Mucosa of stomach (tissue), 1 donor: ENCODE measurements around the gene MROH8.
"Not testable (repeated sequence)": the region's sequence is repeated elsewhere in the genome, so short reads cannot be mapped to it uniquely, and the experiment has no call there.

Experiments
- H3K27me3 ChIP-seq: one replicate; pipeline ENCODE4 v1.7.0; 2013; ENCODE audit warnings: mild to moderate bottlenecking, low read length; ENCODE audit not compliant: control insufficient read depth, insufficient read depth
- H3K36me3 ChIP-seq: one replicate; pipeline ENCODE4 v1.7.0; 2013; ENCODE audit warnings: low read length; ENCODE audit not compliant: control insufficient read depth, insufficient read depth
- H3K4me1 ChIP-seq: one replicate; pipeline ENCODE4 v1.7.0; 2013; ENCODE audit warnings: mild to moderate bottlenecking, low read length; ENCODE audit not compliant: control insufficient read depth, insufficient read depth
- H3K4me3 ChIP-seq: one replicate; pipeline ENCODE4 v1.7.0; 2013; ENCODE audit warnings: low read length
- H3K9ac ChIP-seq: one replicate; pipeline ENCODE4 v1.7.0; 2013; ENCODE audit warnings: mild to moderate bottlenecking, low read length, moderate library complexity
- H3K9me3 ChIP-seq: one replicate; pipeline ENCODE4 v1.7.0; 2013; ENCODE audit warnings: mild to moderate bottlenecking, low read length, moderate library complexity; ENCODE audit not compliant: control insufficient read depth
- donor health status: Pancreatic carcinoma.

MROH8 gene

DNA sequence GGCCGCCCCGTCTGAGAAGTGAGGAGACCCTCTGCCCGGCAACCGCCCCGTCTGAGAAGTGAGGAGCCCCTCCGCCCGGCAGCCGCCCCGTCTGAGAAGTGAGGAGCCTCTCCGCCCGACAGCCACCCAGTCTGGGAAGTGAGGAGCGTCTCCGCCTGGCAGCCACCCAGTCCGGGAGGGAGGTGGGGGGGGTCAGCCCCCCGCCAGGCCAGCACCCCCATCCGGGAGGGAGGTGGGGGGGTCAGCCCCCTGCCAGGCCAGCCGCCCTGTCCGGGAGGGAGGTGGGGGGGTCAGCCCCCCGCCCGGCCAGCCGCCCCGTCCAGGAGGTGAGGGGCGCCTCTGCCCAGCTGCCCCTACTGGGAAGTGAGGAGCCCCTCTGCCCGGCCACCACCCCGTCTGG lies 109.8 kb downstream of the MROH8 start:
- not testable (repeated sequence) for H3K27me3 ChIP-seq, H3K36me3 ChIP-seq, H3K9me3 ChIP-seq, H3K4me1 ChIP-seq, H3K4me3 ChIP-seq, H3K9ac ChIP-seq

DNA sequence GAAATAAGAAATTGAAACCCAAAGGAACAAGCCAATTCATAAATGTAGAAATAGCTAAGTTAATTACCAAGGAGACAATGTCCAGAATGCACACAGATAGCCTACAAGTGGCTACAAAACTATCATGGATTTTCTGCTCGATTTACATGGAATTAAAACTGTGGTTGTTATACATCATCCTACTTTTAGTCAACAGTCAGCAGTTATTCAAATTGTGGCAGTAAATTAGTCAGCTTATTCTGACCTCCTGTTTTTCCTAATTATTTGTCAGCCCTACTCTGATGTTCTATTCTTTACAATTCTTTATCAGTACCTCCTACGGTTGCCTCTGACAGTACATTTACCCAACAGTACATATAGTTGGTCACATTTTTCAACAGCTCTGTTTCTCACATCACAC lies 113.2 kb downstream of the MROH8 start:
- no peak overlapping the region for H3K9ac ChIP-seq
- no peaks in the 10 kb centered on the region for H3K4me1 ChIP-seq
- no peaks in the 10 kb centered on the region for H3K36me3 ChIP-seq

DNA sequence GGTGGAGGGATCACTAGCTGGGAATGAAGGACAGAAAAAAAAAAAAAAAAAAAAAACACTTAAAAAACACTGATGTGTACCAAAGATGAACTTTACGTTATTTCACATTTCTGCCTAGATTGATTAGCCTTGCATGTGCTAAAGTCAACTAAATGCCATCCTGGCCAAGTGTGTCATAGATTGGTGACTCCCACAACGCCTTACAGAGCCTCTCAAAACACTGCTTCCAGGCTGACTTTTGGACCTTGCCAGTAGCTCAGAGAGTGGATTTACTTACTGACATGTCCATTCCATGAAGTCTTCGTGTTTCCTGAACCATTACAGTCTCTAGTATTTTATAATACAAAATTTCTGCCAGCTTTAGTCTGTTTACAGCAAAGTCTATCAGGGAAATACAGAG lies 124.1 kb downstream of the MROH8 start:
- Histone ChIP-seq H3K4me3 (no peak overlapping the region), H3K27me3 (no peaks in the 10 kb centered on the region), H3K4me1 (no peaks in the 10 kb centered on the region), H3K9ac (no peak overlapping the region), H3K9me3 (no peaks in the 10 kb centered on the region), H3K36me3 (no peaks in the 10 kb centered on the region)

More for the DNA sequence above, 113.2 kb downstream of the MROH8 start:
- H3K27me3 ChIP-seq = no peaks in the 10 kb centered on the region
- H3K4me3 ChIP-seq = no peak overlapping the region
- H3K9me3 ChIP-seq = no peaks in the 10 kb centered on the region

DNA sequence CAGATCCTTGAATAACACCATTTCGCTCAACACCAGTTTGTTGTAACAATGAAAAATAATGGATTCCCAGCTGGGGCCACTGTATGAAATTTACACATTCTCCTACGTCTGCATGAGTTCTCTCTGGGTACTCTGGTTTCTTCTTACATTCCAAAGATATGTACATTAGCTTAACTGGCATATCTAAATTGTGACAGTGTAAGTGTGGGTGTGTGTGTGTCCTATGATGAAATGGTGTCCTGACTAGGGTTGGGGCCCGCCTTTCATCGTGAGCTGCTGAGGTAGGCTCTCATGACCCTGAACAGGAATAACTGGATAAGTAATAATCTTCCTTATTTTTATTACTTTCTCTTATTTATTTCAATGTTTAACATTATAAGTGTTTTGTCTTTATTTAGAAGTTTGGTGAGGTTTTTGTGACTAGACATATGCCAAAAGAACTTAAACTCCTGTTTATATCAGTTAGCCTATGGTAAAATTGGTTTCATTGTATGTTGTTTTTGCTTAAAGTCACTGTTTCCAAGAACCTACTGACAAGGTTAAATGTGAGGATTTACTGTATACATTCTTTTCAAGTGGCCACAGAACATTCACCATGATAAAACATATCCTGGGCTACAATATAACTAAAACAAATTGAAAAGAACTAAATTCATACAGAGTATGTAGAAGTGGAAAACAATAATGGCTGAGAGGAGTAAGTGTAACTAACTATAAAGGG lies 126.0 kb downstream of the MROH8 start:
- Histone ChIP-seq H3K9me3 (no peaks in the 10 kb centered on the region), H3K27me3 (no peaks in the 10 kb centered on the region), H3K4me1 (no peaks in the 10 kb centered on the region), H3K9ac (no peak overlapping the region), H3K36me3 (no peaks in the 10 kb centered on the region), H3K4me3 (no peak overlapping the region)
